Fibroblast of lung (primary cell): ENCODE measurements around the gene POU4F3. TPM values are rescaled to one million over a fixed set of nuclear protein-coding genes. Genes with fewer than 3 reads are reported as not detected.
A peak's percentile ranks its signal among the peaks of the same experiment; 100 is the strongest.

Source experiments
- DNase-seq, 2 donors: peaks; one replicate each; pipeline versions ENCODE4 v3.0.0 to v3.0.0-alpha.2; 2010; ENCODE audit warnings: low read depth in 2 of 2
- H2AFZ ChIP-seq: 2 replicates; pipeline ENCODE4 v1.5.1; 2012; ENCODE audit warnings: low read length, control low read depth, inconsistent platforms
- H3K27ac ChIP-seq: 2 replicates; pipeline ENCODE4 v1.5.1; 2011; ENCODE audit warnings: low read length, control low read depth; ENCODE audit not compliant: insufficient read depth
- H3K27me3 ChIP-seq: 2 replicates; pipeline ENCODE4 v1.5.1; 2011; ENCODE audit warnings: mild to moderate bottlenecking, low read length; ENCODE audit not compliant: control insufficient read depth, insufficient read depth
- H3K36me3 ChIP-seq: 2 replicates; pipeline ENCODE4 v1.5.1; 2011; ENCODE audit warnings: low read length; ENCODE audit not compliant: control insufficient read depth, insufficient read depth
- H3K4me1 ChIP-seq: 2 replicates; pipeline ENCODE4 v1.5.1; 2011; ENCODE audit warnings: low read length; ENCODE audit not compliant: control insufficient read depth, insufficient read depth; ENCODE audit errors: extremely low read depth
- H3K4me2 ChIP-seq: 2 replicates; pipeline ENCODE4 v1.5.1; 2011; ENCODE audit warnings: low read length, control low read depth; ENCODE audit not compliant: insufficient read depth; ENCODE audit errors: extremely low read depth
- H3K4me3 ChIP-seq, 4 experiments: fragments of 200-600 bp in 1 of 4; sonication (generic) in 1 of 4; replicated peaks in 1 of 4; 2 replicates each; pipeline ENCODE4 v1.5.1; 2011 to 2016; ENCODE audit warnings: low read length in 4 of 4, low read depth in 3 of 4, mild to moderate bottlenecking in 3 of 4, control low read depth in 2 of 4, inconsistent platforms in 1 of 4, mixed read lengths in 1 of 4; ENCODE audit not compliant: insufficient read depth in 1 of 4; ENCODE audit errors: control extremely low read depth in 1 of 4
- H3K79me2 ChIP-seq: 2 replicates; pipeline ENCODE4 v1.5.1; 2012; ENCODE audit warnings: mild to moderate bottlenecking, low read length, inconsistent platforms; ENCODE audit not compliant: control insufficient read depth, insufficient read depth
- H3K9ac ChIP-seq: 2 replicates; pipeline ENCODE4 v1.5.1; 2011; ENCODE audit warnings: mild to moderate bottlenecking, low read length, control low read depth; ENCODE audit not compliant: insufficient read depth
- H3K9me3 ChIP-seq: 2 replicates; pipeline ENCODE4 v1.5.1; 2012; ENCODE audit warnings: low read depth, low read length; ENCODE audit not compliant: control insufficient read depth, insufficient read depth
- H4K20me1 ChIP-seq: 2 replicates; pipeline ENCODE4 v1.5.1; 2011; ENCODE audit warnings: low read length; ENCODE audit not compliant: control insufficient read depth, insufficient read depth; ENCODE audit errors: extremely low read depth
- EZH2 ChIP-seq: IDR thresholded peaks from 2 replicates; pipeline ENCODE4 v1.5.1; 2012; ENCODE audit warnings: low read length, control low read depth, mild to moderate bottlenecking; ENCODE audit errors: missing control alignments
- polyA minus RNA-seq: library from RNA; depleted of rRNA, polyadenylated mRNA; stranded (reverse); fragments of >200 nt; gene quantifications from 2 replicates; pipeline ENCODE4 v1.2.3, GENCODE V29; 2011; ENCODE audit warnings: low replicate concordance
- polyA plus RNA-seq, 2 donors: library from polyadenylated mRNA; depleted of rRNA in 1 of 2; stranded (reverse) in 1 of 2; unstranded in 1 of 2; fragments of >200 nt; gene quantifications; 2 replicates each; pipeline ENCODE4 v1.2.1, GENCODE V29; 2011 to 2012; ENCODE audit warnings: missing spikeins in 1 of 2
- total RNA-seq: library from RNA; depleted of rRNA; stranded (reverse); fragments of >200 nt; gene quantifications from 2 replicates; pipeline ENCODE4 v1.2.1, GENCODE V29; 2014
- TF ChIP-seq, protein P1 (sequence below), 2 donors: IDR thresholded peaks in 1 of 2; conservative IDR thresholded peaks in 1 of 2; 1 replicate in 1 of 2; 2 replicates in 1 of 2; pipeline ENCODE4 v1.5.1; 2011 to 2012; ENCODE audit warnings: low read length in 2 of 2, control low read depth in 1 of 2, inconsistent platforms in 1 of 2, low read depth in 1 of 2, mild to moderate bottlenecking in 1 of 2

The POU4F3 gene
- not detected in 2 replicates for total RNA-seq
- polyA plus RNA-seq = 0.02 TPM in 1 of 2 replicates, not detected in the other
- polyA plus RNA-seq (2012) = 0.08 TPM in 1 of 2 replicates, not detected in the other
- 0.07 TPM in 1 of 2 replicates, not detected in the other for polyA minus RNA-seq

GRCh38 chr5:146338774-146339714 is at the start of gene POU4F3:
Gene POU4F3 (plus strand): TSS chr5:146338839. CDS start chr5:146339113, 274 bp downstream.
- Histone ChIP-seq H2AFZ (no peak within 1 kb of the TSS), H3K4me1 (no peaks in the 10 kb centered on the region), H3K79me2 (no peaks in the 10 kb centered on the region), H3K36me3 (no peaks in the 10 kb centered on the region), H3K4me2 (no peak within 1 kb of the TSS), H4K20me1 (no peaks in the 10 kb centered on the region), H3K9me3 (no peaks in the 10 kb centered on the region), H3K4me3 (no peak within 1 kb of the TSS), H3K27me3 (peaks cover 68% of the 10 kb centered on the region), H3K27ac (no peak within 1 kb of the TSS), H3K9ac (no peak within 1 kb of the TSS)
- no peak for DNase-seq
- TF ChIP-seq, protein P1, sequence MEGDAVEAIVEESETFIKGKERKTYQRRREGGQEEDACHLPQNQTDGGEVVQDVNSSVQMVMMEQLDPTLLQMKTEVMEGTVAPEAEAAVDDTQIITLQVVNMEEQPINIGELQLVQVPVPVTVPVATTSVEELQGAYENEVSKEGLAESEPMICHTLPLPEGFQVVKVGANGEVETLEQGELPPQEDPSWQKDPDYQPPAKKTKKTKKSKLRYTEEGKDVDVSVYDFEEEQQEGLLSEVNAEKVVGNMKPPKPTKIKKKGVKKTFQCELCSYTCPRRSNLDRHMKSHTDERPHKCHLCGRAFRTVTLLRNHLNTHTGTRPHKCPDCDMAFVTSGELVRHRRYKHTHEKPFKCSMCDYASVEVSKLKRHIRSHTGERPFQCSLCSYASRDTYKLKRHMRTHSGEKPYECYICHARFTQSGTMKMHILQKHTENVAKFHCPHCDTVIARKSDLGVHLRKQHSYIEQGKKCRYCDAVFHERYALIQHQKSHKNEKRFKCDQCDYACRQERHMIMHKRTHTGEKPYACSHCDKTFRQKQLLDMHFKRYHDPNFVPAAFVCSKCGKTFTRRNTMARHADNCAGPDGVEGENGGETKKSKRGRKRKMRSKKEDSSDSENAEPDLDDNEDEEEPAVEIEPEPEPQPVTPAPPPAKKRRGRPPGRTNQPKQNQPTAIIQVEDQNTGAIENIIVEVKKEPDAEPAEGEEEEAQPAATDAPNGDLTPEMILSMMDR (conservative IDR thresholded peaks at IDR 0.05 in 1 of 2, IDR thresholded peaks at IDR 0.05 in 1 of 2; ENCODE audit: low read depth in 1 of 2, low read length in 2 of 2) = no peak
- peak; percentile 62 for TF ChIP-seq EZH2

GRCh38 chr5:146290318-146290717 is 48.3 kb upstream of the POU4F3 start:
- no peaks in the 10 kb centered on the region for H3K36me3 ChIP-seq
- no peaks in the 10 kb centered on the region for H3K9me3 ChIP-seq
- H3K4me2 ChIP-seq = no peak overlapping the region
- H3K4me1 ChIP-seq = no peaks in the 10 kb centered on the region
- no peaks in the 10 kb centered on the region for H4K20me1 ChIP-seq
- H3K79me2 ChIP-seq = no peaks in the 10 kb centered on the region
- no peak overlapping the region for H2AFZ ChIP-seq
- TF ChIP-seq, protein P1 (conservative IDR thresholded peaks at IDR 0.05 in 1 of 2, IDR thresholded peaks at IDR 0.05 in 1 of 2; ENCODE audit: low read depth in 1 of 2, low read length in 2 of 2) = no peak
- TF ChIP-seq EZH2 = no peak
- no peak overlapping the region for H3K9ac ChIP-seq
- no peaks in the 10 kb centered on the region for H3K27me3 ChIP-seq
- peak; percentile 2 to 10 for DNase-seq
- H3K27ac ChIP-seq = no peak overlapping the region
- no peak overlapping the region for H3K4me3 ChIP-seq

DNA sequence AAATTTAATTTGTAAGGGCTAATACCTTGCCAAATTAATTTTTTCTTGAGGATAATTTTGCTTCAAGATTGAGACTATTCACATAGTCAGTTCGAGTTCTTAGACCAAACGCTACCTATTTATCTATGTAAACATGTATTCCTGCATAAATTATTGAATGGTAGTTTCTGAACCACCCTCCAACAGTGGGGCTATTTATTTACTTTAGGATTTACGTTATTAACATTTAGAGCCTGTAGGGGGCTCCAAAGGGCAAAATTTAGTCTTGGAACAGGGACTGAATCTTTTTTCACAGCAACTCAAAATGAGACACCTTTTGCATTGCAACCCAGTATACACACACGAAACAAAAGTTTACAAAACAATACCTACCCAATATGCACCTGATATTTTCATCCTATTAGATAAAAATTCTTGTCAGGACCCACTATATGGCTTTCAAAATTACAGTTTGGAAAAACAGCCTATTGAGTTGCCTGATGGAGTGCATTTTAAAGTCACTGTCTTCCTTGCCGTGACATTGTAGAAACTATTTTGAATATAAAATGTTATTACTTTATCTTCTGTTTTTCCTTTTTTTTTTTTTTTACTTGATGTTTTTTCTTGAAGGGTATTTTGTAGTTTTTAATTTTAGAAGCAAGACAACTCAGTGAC is 47.1 kb upstream of the POU4F3 start:
- H3K27ac ChIP-seq = no peak overlapping the region
- peak; percentile 24 to 57 for DNase-seq
- H3K9me3 ChIP-seq = no peaks in the 10 kb centered on the region
- no peaks in the 10 kb centered on the region for H3K27me3 ChIP-seq
- no peaks in the 10 kb centered on the region for H3K36me3 ChIP-seq
- TF ChIP-seq EZH2 = no peak
- TF ChIP-seq, protein P1 (conservative IDR thresholded peaks at IDR 0.05 in 1 of 2, IDR thresholded peaks at IDR 0.05 in 1 of 2; ENCODE audit: low read depth in 1 of 2, low read length in 2 of 2) = peak; percentile 53 to 64
- no peaks in the 10 kb centered on the region for H3K79me2 ChIP-seq
- no peak overlapping the region for H3K4me3 ChIP-seq
- no peak overlapping the region for H2AFZ ChIP-seq
- no peaks in the 10 kb centered on the region for H4K20me1 ChIP-seq
- no peak overlapping the region for H3K9ac ChIP-seq
- no peak overlapping the region for H3K4me2 ChIP-seq
- H3K4me1 ChIP-seq = no peaks in the 10 kb centered on the region
